LoVo (cell line): Measurements from ENCODE around the gene BMF.

Experiments
- DNase-seq: peaks from one replicate; pipeline ENCODE4 v3.0.0-alpha.2; 2016; ENCODE audit warnings: low spot score

Gene BMF

GRCh38 chr15:40065166-40065565 is 43.5 kb downstream of the BMF start:
- no peak for DNase-seq

DNA sequence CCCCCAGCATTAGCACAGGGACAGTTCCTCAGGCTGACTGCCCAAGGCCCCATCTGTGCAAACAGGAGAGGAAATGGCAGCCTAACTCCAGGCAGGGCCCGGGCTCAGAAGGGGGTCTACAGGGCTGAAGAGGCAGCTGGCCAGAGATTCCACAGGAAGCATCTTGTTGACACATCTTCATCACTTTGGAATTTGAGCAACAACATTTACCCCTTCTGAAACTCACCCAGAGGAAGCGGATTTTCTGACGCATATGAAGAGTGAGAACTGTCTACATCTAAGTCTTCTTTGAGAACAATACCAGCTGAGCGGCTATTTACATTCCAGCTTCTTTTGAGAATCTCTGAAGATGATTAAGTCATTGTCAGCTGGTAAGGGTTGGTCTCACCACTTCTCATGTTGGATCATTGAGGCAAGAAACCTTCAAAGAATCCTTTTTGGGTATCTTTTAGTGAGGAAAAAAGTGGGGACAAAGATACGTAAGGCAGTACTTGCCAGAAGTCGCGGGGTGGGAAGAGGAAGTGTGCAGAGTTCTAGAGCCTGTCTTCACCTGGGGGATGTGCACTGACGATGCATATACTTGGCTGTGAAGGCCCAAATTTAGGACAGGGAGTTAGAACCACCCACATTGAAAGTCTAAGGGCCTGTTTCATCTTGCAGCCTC is 44.3 kb downstream of the BMF start:
- DNase-seq: no peak

DNA sequence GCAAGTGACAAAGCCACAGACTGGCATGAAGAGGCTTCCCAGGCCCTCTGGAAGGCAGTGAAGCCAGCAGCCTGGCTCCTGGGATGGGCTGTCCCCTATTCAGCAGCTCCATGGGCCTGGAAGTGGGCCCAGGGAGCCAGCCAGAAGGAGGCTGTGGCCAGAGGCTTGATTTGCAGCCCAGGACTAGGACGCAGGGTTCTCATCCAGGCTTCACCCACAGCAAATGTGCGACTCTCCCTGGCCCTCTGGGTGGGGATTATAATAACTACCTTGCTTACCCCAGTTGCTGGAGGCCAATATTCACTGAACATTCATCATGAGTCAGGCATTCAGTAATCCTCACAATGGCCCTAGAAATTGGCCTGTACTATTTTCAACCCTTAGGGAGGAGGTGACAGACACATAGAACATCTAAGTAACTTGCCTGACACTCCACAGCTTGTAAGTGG is 45.1 kb downstream of the BMF start:
- DNase-seq: no peak

- no peak for DNase-seq
Measured at GRCh38 chr15:40062816-40063562, 45.7 kb downstream of the BMF start.

DNA sequence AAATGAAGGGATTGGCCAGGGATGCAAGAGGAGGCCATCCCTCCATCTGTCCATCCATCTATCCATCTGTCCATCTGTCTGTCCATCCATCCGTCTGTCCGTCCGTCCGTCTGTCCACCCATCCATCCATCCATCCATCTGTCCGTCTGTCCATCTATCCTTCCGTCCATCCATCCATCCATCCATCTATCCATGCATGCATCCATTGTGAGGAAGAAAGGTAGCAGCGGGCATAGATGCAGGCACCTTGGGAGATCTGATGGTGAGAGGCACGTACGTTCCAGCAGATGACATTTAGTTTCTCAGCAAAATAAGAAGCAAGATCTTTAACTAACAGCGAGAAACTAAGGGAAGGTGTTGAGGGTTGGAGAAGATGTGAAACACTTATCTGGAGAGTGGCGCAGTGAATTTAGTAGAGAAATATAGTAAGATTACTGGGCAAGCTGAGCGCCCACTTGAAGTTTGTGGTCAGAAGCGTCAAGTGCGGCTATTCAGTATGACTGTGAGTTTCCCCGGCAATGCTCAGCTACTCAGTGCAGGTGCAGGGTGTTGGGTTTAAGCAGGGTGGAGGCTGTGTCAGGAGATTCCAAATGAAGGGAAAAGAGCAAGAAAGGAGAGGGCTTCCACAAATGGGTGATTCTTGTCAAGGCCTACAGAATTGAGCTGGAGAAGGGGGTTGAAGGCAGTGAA is 47.3 kb downstream of the BMF start:
- DNase-seq: no peak

- DNase-seq: no peak
Measured at GRCh38 chr15:40060236-40060961, 48.3 kb downstream of the BMF start.

DNA sequence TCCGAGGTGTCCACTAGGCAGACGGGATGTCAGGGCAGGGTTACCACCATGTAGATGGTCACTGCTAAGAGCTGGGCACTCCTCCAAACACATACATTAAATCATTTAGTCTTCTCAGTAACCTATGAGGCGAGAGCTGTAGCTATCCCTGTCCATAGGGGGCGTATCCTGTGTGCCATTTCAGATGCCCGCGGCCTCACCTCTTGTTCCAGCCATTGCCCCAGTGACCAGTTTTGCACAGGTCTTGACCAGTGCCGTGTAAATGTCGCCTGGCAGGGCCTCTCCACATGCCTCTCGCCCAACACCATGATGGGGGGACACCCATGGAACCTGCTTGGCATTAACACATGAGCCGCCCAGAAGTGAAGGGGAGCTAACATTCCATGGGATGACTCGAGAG is 48.9 kb downstream of the BMF start:
- no peak for DNase-seq

DNA sequence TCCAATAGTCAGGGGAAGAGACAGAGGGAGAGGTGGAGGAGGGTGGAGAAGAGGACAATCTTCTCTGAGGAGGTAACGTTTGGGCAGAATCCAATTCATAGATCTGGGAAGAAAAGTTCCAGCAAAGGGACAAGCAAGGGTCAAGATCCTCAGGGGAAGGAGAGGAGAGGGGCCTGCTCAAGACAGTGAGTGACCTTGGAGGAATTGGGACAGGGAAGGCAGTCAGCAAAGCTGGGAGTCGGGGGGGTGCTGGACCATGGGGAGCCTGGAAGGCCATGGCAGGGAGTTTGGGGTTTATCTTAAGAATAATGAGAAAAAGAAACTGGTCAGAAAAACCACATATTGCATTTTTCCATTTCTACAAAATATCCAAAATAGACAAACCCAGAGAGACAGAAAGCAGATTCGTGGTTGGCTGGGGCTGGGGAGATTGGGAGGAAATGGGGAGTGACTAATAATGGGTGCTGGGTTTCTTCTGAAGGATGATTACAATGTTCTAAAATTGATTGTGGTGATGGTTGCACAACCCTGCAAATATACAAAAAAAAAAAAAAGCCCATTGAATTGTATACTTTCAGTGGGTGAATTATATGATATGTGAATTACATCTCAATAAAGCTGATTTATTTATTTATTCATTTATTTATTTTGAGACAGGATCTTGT is 50.1 kb downstream of the BMF start:
- DNase-seq: no peak

DNA sequence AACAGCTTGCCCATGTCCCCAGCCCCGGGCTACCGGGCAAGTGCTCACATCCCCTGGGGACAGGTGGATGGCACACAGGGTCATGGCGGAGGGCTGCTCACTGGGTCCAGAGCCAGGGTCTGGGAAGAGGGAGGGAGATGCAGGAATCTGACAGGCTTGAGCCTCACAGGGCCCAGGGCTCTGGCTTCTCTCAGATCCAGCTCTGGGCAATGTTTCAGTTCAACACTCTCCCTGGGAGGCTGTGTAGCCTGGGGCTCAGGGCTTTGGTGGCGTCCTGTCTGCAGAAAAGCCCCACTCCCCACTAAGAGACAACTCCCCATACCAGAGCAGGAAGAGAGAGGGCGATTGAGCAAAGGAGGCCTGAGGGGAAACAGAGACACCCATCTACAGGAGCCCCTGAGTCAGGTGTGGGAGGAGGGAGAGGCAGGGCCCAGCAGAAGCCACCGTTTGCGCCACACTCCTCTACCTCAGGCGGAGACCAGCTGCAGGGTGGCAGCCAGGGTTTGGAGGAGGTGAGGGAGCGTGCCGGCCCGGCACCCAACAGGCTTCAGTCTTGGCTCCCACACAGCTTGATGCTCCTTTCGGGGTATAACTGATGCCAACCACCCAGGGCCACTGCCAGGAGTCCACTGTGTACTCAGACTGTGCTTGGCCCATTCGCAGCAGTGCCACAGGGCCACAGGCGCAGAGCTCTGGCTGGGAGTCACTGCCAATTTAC is 52.9 kb downstream of the BMF start:
- no peak for DNase-seq

GRCh38 chr15:40054855-40055575 is 53.7 kb downstream of the BMF start:
- DNase-seq: no peak

DNA sequence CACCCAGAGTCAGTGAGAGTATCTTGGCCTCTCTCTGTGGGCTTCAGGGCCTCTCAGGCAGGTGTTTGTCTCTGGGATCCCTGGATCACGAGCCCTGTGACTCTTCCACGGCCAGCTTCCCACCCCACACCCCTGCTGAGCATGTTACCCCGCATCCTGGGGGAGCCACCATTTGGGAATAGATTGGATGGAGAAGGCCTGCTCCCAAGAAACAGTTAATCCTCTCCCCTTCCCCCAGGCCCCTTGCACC is 54.1 kb downstream of the BMF start:
- DNase-seq: no peak

DNA sequence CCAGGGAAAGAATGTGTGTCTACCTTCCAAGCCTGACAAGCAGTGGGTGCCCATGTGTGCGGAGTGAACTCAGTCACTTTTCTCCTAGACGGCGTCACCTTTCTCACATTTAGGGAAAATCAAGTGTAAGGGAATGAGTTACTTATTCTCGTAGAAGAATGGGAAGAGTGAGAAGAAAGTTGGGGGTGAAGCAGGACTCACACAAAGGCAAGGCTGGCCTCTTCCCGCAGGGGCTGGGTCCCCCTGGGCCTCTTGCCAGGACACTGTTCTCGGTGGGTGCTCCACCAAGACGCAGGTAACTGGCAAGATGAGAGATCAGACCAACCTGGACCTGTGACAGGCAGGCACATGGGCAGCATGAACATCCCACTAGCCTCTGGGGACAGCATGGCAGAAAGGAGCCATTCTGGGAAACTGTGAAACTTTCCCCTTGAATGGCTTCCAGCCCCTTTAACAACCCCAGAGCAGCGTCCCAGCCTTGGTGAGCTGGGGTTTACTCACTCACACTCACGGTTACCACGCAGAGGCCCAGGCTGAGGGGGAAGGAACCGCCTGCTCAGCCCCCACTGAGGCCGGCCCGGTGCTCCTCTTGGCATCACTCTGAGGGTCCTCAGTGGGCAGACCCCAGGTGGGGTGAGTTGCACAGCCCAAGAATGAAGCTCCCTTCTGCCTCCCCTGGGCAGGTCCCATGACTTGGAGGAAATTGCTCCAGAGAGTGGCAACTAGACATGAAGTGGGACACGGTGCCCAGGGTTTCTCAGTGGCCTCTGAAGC is 54.7 kb downstream of the BMF start:
- no peak for DNase-seq

- DNase-seq: no peak
Measured at GRCh38 chr15:40053079-40053830, 55.4 kb downstream of the BMF start.

GRCh38 chr15:40052604-40053003 is 56.1 kb downstream of the BMF start:
- no peak for DNase-seq

DNA sequence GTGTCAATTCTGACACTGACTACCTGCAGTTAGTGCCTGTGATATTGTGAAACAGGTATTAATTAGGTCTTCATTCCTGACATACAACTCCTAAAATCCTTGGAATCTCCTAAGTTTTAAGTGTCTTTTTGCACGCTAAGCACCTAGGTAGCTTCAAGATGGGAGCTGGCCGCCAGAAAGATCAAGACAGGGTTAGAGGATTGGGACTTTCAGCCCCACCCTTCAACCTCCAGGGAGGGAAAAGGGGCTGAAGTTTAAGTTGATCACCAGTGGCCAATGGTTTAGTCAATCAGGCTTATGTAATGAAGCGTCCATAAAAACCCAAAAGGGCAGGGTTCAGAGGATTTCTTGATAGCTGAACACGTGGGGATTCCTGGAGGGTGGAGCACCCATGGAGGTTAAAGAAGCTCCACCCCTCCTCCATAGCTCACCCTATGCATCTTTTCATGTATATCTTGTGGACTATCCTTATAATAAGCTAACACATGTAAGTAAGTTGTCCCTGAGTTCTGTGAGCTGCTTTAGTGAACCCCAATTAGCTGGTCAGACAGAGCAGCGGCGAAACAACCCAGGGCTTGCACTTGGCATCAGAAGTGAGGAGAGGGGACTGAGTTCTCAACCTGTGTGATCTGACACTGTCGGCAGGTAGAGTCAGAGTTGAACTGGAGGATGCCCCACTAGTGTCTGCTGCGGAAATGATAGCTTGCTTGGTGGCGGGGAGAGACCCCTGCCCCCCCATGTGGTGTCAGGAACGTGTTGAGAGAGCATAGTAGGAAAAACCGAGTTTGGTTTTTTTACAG is 56.9 kb downstream of the BMF start:
- no peak for DNase-seq

DNA sequence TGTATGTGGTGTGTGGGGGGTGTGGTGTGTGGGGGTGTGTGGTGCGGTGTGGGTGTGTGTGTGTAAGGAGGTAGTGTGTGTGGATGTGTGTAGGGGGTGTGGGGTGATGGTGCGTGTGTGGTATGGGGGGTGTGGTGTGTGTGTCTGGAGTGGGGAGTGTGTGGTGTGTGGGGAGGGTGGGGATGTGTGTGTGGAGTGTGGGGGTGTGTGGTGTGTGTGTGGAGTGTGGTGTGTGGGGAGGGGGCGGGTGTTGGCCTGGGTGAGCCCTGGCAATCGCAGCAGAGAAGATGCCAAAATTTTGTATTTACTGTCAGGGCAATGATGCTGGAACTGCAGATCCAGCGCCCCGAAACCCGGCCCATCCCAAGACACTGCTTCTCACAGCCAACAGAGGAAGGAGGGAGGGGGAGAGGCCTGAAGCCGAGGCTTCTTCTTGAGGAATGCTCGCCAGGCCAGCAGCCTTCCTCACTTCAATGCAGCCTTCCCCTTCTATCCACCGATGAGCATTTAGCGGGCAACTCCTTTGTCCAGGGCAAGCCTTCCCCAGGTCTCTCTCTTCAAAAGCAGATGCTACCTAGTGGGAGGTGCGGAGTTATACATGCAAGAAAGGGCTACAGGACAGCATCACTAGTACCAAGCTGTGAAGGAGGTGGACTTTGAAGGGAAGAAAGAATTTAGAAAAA is 57.8 kb downstream of the BMF start:
- no peak for DNase-seq

DNA sequence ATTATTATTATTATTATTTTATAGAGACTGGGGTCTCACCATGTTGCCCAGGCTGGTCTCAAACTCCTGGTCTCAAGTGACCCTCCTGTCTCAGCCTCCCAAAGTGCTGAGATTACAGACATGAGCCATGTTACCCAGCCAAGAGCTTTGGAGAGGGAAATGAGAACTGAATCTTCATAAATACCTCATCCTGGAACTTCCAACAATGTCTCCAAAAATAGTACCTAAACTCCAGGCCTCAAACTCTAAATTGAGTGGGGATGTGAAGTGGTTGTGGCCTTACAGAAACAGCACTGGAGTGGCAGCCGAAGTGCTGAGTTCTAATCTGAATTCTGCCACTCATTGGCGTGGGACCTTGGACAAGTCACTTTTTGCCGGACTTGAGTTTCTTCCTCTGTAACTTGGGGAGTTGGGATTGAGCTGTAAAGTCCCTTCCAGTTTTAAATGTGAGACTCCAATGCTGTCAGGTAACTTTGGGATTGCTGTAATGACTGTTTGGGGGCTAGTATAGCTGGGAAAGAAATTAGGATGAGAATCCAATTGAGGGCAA is 59.7 kb downstream of the BMF start:
- DNase-seq: no peak
